ENCODE results near the gene HDAC6. TPM values are rescaled to one million over a fixed set of nuclear protein-coding genes. Genes with fewer than 3 reads are reported as not detected.

The HDAC6 gene
- 20.1 and 28.6 TPM in 2 replicates for total RNA-seq

DNA sequence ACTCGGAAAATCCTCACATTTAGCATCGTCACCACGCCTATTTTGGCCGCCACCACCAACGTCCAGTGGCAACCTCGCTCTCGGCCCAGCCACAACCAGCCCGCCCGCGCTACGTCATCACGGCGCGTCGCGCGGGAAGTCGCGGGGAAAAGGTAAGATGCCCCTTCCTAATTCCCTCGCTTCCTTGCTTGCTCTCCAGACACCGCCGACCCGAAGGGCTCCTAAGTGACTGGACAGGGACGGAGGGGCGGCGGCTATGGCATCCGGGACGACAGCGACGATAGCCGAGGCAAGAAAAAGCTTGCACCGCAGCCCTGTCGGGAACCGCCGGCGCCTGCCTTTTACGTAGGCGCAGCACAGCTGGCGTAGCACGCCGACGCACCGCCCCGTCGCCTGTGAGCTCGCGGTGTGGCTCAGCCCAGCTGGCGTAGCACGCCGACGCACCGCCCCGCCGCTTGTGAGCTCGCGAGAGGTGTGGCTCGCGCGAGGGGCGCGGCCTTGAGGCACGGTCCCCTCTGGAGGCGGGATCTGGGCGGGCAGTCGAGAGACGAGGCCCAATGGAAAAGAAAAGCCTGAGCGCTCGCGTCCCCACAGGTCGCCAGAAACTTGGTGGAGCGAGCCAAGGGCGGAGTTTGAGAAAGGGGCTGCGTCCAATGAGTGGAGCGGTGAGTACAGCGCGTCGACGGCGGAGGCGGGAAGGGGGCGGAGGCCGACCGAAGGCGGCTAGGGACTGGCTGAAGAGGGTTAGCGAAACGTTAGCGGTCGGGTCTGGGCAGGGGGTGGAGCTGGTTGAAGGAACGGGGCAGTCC, at the start of gene HDAC6:
TSS of gene HDAC6 (plus strand) at position 788 of the 809 bp plus-strand sequence. CDS start 626 bp downstream, outside the sequence.

DNA sequence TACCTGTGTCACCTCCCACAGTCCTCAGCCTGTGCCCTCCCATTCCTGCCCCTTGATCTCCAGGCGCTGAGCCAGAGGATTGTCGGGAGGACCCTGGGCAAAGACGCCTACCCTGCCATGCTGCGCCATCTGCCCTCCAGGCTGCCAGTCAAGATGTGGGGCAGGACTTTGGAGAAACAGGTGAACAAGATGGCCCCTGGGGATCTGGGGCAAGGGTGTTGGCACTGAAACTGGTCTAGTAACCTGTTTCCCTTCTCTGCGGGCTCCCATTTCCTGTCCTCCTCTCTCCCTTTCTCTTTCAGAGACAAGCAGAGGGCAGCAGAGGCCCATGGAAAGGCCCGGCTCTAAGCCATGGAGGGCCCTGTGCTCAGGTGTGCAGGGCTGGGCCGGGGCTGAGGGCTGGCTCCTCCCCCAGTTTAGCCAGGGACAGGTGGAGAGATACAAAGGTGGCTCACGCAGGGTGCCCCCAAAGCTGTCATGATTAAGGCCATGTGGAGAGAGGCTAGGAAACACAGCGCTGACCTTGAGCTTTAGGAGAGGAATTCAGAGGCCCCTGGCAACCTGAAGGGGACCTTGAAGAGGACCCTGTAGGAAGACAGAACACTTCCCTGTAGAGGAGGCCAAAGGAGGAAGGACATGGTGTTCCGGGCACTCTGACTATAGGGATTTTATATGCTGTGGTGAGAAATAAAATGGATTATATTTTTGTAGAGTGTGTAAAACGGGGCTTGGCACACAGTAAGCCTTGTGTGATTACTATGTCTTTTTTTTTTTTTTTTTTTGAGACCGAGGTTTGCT, 40.0 kb upstream of the HDAC6 start, which contains the start of gene GLOD5:
TSS of gene GLOD5 (plus strand) at position 74 of the 798 bp plus-strand sequence. CDS start at position 118, 44 bp downstream.

DNA sequence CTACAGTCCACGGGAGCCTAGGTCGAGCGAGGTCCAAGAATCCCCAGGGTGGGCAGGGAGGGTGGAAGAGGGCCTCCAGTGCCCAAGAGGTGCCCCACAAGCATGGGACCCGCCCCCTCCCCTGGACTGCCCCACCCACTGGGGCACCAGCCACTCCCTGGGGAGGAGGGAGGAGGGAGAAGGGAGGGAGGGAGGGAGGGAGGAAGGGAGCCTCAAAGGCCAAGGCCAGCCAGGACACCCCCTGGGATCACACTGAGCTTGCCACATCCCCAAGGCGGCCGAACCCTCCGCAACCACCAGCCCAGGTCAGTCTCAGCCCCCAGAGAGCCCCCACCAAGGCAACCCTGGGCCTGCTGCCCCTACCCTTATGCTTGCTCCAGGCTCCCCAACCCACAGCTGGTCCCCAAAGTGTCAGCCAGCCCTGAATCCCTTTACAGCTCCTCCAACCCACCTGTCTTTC, 15.5 kb upstream of the HDAC6 start, which contains the start of gene GATA1:
TSS of gene GATA1 (plus strand) at position 250 of the 460 bp plus-strand sequence. CDS start 4,520 bp downstream, outside the sequence.

DNA sequence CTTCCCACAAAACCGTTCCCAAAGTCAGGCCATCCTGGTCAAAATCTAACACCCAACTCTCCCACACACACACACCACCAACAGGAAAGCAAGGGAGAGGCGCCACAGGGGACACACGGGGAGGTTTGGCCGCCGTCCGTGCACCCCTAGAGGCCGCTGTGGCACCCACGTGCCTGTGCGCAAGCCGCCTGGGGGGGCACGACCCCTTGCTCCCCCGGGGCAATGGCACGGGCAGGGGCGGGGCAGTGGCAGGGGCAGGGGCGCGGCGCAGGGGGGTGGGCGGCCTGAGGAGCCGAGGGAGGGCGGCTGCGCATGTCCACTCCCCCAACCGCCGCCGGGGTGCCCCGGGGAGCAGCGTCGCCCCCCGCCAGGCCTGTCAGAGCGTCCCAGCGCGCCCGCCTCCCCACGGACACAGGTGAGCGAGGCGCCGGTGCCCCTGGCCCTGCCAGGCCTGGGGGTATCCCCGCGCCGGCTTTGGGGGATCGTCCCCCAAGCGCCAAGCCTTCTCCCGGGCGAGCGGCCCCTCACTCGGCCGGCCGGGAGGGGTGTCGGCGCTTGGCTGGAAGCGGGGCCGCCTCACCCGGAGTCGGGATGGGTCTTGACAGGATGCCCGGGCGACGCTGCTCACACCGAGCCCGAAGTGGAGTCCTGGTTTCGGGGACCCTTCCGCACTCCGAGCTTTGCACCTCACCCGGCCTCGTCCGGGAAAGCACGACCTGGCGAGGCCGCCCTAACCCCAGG, 24.4 kb downstream of the HDAC6 start, which contains the start of gene ERAS:
TSS of gene ERAS (plus strand) at position 379 of the 741 bp plus-strand sequence. CDS start 2,611 bp downstream, outside the sequence.

DNA sequence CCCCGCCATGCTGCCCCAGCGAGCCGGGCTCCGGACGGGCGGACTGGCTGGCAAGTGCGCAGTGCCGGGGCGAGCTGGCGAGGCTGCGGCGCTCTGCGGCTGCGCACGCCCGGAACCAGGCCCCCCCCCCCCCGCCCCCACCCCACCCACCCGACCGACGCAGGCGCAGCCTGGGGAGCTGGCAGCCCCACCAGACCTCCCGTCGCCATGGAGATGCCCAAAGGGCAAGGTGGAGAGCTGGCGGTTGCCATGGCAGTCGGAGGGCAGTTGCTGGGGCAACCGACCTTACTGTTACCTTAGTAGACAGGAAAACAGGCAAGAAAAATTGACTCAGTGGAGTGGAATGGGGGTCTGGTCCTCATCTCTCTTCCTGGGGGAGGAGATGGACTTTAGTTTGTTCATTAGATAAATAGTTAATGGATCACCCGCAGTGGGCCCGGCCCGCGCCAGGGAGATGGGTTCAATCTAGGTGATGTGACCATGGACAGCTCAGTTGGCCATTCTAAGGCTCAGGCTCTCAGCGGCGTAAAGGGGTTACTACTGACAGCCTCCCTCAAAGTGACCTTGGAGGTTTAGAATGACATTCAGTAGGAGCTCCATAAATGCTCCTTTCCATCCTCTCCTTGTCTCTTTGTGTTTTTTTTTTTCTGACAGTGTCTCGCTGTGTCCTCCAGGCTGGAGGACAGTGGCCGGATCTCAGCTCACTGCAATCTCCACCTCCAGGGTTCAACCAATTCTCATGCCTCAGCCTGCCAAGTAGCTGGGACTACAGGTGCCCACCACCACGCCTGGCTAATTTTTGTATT, 33.9 kb downstream of the HDAC6 start, which contains the start of gene PCSK1N:
TSS of gene PCSK1N (minus strand) at position 87 of the 806 bp plus-strand sequence. CDS start at position 9, 78 bp downstream.

Other genes with a start within 250 kb of the HDAC6 start
- 145 and 340 TPM in 2 replicates for gene RBM3, start 227.6 kb upstream of the HDAC6 start, total RNA-seq
- 102 and 103 TPM in 2 replicates for gene WDR13, start 204.6 kb upstream of the HDAC6 start, total RNA-seq
- gene WAS, start 118.3 kb upstream of the HDAC6 start, total RNA-seq: 0.46 TPM in 1 of 2 replicates, not detected in the other
- gene SUV39H1, start 105.3 kb upstream of the HDAC6 start, total RNA-seq: 6.2 and 6.7 TPM in 2 replicates
- gene GLOD5, start 40.3 kb upstream of the HDAC6 start, total RNA-seq: not detected in 2 replicates
- not detected in 2 replicates for gene GATA1, start 15.5 kb upstream of the HDAC6 start, total RNA-seq
- gene ERAS, start 24.4 kb downstream of the HDAC6 start, total RNA-seq: not detected in 2 replicates
- under 0.01 TPM in 1 of 2 replicates, not detected in the other for gene PCSK1N, start 33.5 kb downstream of the HDAC6 start, total RNA-seq
- 35.0 and 36.4 TPM in 2 replicates for gene TIMM17B, start 95.7 kb downstream of the HDAC6 start, total RNA-seq
- gene PQBP1, start 95.9 kb downstream of the HDAC6 start, total RNA-seq: 79.9 and 99.7 TPM in 2 replicates
- gene SLC35A2, start 109.6 kb downstream of the HDAC6 start, total RNA-seq: 12.7 and 14.3 TPM in 2 replicates
- gene PIM2, start 117.0 kb downstream of the HDAC6 start, total RNA-seq: 4.9 and 5.8 TPM in 2 replicates
- gene OTUD5, start 155.5 kb downstream of the HDAC6 start, total RNA-seq: 18.4 and 25.7 TPM in 2 replicates
- gene KCND1, start 169.8 kb downstream of the HDAC6 start, total RNA-seq: 0.46 and 0.65 TPM in 2 replicates
- 22.4 and 27.1 TPM in 2 replicates for gene GRIPAP1, start 200.2 kb downstream of the HDAC6 start, total RNA-seq
- 15.3 and 18.1 TPM in 2 replicates for gene TFE3, start 241.3 kb downstream of the HDAC6 start, total RNA-seq

Data from epithelial cell of umbilical artery (primary cell).